Cardiac septum (tissue), 1 donor: ENCODE data around the gene LRRC8D. TPM values are rescaled to one million over a fixed set of nuclear protein-coding genes. Genes with fewer than 3 reads are reported as not detected.
"Not testable (repeated sequence)": the region's sequence is repeated elsewhere in the genome, so short reads cannot be mapped to it uniquely, and the experiment has no call there.

Source experiments
- DNase-seq: peaks from one replicate; pipeline ENCODE4 v3.0.0-alpha.2; 2020; ENCODE audit warnings: low spot score
- intact Hi-C: fragments of 100-400 bp; cut with DNase I; formaldehyde crosslinking; loops from one replicate; pipeline ENCODE4 v1.14.0; 2022
- total RNA-seq: library from RNA; stranded (reverse); fragmentation: NEBNext Ultra II Directional; extraction: Animal tissue kit (Norgen Biotek cat#: 25700); gene quantifications from one replicate; pipeline ENCODE4 v1.2.1, GENCODE V29; 2021
- donor health status: DM: no; HTN: no; CAD: no.

The LRRC8D gene
- total RNA-seq, 1 donor from 2014 or later: 3.4 TPM

GRCh38 chr1:89966656-89967055 lies 145.8 kb downstream of the LRRC8D start:
- no peak for DNase-seq
- intact Hi-C loops: no loop called here

GRCh38 chr1:89971600-89971999 lies 150.8 kb downstream of the LRRC8D start:
- no peak for DNase-seq
- intact Hi-C loops: no loop called here

DNA sequence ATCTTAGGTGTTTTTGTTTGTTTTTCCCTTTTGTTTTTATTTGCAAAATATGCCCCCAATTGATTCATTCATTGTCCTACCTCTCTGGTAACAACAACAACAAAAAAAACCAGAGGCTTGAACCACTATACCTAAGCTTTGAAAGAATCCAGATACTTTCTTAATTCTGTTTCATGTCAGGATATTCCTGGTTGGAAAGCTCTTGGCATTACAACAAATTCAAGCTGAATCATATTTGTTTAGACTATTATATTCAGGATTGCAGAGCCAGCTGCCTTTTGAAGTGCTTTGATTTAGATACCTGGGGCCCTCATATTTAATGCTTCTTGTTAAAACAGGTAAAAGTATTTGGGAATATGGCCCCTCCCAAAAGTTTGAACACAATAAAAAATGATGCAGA lies 151.2 kb downstream of the LRRC8D start:
- intact Hi-C loops: no loop called here
- no peak for DNase-seq

GRCh38 chr1:89973471-89974127 lies 152.8 kb downstream of the LRRC8D start:
- DNase-seq: no peak
- intact Hi-C loops: no loop called here

DNA sequence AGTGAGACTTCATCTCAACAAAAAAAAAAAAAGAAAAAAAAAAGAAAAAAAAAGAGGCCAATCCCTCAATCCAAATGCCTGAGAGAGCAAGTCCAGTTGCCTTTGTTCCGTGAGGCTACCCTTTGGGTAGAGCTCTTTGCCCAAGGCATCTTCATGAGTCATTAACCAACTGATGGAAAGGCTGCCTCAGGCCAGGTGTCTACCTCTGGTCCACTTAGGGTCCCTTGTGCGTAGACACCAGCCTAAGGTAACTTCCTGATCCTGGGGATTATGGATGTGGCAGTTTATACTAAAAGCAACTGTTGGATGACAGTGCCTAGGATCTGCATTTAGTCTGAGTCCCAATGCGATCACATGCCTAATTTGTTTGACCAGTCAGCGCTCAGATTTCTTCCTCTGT lies 153.4 kb downstream of the LRRC8D start:
- intact Hi-C loops: no loop called here
- DNase-seq: no peak

DNA sequence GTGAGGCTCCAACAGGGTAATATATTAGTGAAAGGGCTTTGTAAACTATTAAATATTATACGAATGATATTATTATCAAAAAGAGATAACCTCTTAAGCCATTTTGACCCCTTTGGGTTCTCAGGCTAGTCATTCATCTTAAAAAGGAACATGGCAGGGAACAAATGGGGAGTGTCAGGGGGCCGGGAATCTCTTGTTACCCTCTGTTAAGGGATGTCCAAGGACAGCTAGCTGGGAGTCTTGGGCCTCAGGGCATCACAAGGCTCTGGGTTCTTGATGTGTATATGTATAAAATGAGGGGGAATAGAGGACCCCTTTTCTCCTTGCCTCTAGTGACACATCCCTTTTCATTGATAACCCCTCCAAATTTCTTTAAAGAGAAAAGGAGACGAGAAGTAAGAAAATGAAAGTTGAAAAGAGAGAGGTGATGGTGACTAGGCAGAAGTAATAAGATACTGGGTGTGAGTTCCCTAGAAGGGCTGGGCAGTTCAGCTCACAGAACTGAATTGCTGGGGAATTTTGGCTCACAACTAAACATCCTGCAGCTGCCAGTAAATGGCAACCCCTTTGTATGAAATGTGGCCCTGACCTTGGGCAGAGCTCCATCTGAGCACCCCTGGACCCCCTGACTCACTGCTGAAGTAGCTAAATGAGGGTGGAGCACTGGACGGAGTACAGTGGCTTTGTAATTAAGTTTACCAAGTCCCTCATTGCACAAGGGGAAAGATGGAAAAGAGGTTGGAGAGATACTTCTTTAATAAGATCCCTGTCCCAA lies 154.1 kb downstream of the LRRC8D start:
- no peak for DNase-seq
- intact Hi-C loops: no loop called here

GRCh38 chr1:89975540-89976125 lies 154.8 kb downstream of the LRRC8D start:
- intact Hi-C loops: no loop called here
- no peak for DNase-seq

- intact Hi-C loops: no loop called here
- DNase-seq: no peak
Measured at GRCh38 chr1:89978755-89979154, 157.9 kb downstream of the LRRC8D start.

DNA sequence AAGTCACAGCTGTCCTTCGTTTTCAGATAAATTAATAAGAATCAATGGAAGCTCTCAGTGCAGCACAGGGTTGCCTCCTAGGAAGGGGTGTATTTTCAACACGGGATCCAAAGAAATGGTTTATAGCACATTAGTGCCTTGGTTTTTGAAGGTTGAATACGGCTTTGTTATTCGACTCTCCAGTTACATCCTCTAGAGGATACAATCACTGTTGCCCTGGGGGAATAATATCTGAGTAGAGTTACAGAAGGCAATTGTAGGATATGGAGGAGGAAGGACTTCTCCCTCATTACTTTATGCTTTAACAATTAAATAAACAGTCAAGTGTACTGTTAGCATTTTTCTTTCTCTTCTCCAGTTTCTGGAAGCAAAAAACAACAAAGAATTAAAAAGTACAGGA lies 159.8 kb downstream of the LRRC8D start:
- intact Hi-C loops: no loop called here

DNA sequence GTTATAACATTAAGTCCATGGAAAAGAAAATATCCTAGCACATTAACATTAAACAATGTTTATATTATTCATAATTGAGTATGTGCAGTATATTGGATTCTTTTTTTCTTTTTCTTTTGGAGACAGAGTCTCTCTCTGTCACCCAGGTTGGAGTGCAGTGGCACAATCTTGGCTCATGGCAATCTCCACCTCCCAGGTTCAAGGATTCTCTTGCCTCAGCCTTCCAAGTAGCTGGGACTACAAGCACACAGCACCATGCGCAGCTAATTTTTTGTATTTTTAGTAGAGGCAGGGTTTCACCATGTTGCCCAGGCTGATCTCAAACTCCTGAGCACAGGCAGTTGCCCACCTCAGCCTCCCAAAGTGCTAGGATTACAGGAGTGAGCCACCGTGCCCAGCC lies 162.0 kb downstream of the LRRC8D start:
- DNase-seq, intact Hi-C loops: not testable (repeated sequence)

More for the DNA sequence above, 159.8 kb downstream of the LRRC8D start:
- no peak for DNase-seq

GRCh38 chr1:89984564-89985116 lies 163.8 kb downstream of the LRRC8D start:
- intact Hi-C loops: loop anchor here (5.0 kb wide), 1 partner anchor 142 kb away; no protein-coding TSS in a partner anchor
- DNase-seq: not testable (repeated sequence)

DNA sequence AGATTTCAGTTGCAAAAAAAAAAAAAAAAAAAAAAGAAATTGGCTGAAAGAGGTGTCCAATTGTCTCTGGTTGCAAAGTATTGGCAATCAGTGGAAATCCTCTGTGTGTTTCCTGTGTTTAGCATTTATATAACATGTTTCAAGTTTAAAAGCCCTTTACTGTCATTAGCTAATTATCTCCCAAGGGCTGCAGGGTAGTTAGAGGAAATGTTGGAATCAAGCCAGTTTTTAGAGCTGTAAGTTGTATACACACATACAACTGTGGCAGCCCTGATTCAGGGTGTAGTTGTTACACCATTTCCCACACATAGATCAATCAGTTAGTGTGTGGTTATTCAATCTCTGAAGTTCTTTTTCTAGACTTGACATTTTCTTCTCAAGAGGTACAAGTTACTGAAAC lies 165.2 kb downstream of the LRRC8D start:
- no peak for DNase-seq
- intact Hi-C loops: loop anchor here (5.0 kb wide), 1 partner anchor 144 kb away; no protein-coding TSS in a partner anchor

Other genes starting within 250 kb of the LRRC8D start
- gene LRRC8C, start 187.9 kb upstream of the LRRC8D start, total RNA-seq: 8.3 TPM
- 14.0 TPM for gene ZNF326, start 174.1 kb downstream of the LRRC8D start, total RNA-seq